Thyroid gland (tissue), 4 donors: ENCODE results near the gene FMN1.

ENCODE experiments used
- CTCF ChIP-seq, 6 experiments: fragments of 200-600 bp in 3 of 6; fragments of 450-650 bp in 3 of 6; sonication (generic) in 3 of 6; IDR thresholded peaks; one replicate each; pipeline ENCODE4 v1.5.1; 2016 to 2019; ENCODE audit warnings: antibody characterized with exemption in 6 of 6, mild to moderate bottlenecking in 2 of 6, inconsistent platforms in 1 of 6, moderate library complexity in 1 of 6
- POLR2A ChIP-seq, 2 donors: fragments of 450-650 bp; IDR thresholded peaks; one replicate each; pipeline ENCODE4 v1.6.1; 2017; ENCODE audit warnings: antibody characterized with exemption in 2 of 2, mild to moderate bottlenecking in 2 of 2, moderate library complexity in 1 of 2

GRCh38 chr15:33047077-33047476 is 147.4 kb downstream of the FMN1 start:
- no peak for TF ChIP-seq CTCF (IDR thresholded peaks at IDR 0.05)
- TF ChIP-seq POLR2A (IDR thresholded peaks at IDR 0.05), result no peak
